ENCODE measurements around the gene GDF7. TPM values are rescaled to one million over a fixed set of nuclear protein-coding genes. Genes with fewer than 3 reads are reported as not detected.

The GDF7 gene
- polyA plus RNA-seq, 4 donors, result 3.2 to 7.8 (median 4.5) TPM

DNA sequence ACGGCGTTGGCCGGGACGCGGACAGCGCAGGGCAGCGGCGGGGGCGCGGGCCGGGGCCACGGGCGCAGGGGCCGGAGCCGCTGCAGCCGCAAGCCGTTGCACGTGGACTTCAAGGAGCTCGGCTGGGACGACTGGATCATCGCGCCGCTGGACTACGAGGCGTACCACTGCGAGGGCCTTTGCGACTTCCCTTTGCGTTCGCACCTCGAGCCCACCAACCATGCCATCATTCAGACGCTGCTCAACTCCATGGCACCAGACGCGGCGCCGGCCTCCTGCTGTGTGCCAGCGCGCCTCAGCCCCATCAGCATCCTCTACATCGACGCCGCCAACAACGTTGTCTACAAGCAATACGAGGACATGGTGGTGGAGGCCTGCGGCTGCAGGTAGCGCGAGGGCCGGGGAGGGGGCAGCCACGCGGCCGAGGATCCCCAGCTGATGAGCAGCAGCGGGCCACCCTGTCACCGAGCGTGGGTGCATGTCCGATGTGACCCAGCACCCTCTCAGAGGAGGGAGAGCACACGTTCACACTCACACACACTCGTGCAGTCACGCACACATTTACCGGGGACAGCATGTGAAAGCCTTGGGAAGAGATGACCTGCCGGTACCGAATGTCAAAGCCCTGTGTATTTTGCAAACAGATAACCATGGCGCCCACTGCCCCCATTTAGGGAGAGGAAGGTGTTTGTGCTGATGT, 4.2 kb downstream of the GDF7 start:
- DNase-seq (ENCODE audit: low read depth in 4 of 4, low spot score in 2 of 4), result no peak

DNA sequence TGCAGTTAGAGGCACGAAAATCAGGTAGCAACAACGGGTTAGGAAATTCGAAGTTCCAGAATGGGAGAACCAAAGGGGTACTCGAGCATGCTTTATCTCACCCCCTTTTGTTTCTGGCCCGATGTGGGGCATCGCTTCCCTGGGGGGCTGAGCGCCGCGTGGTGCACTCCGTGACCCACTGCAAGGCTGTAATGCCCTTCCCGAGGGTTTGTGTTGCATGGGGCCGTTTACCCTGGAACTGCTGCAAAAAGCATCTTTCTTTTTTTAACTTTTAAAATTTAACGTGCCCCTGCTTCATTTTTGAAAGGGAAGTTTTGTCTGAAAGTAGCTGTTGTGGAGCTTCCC, 4.8 kb downstream of the GDF7 start:
- DNase-seq (ENCODE audit: low read depth in 4 of 4, low spot score in 2 of 4), result no peak

DNA sequence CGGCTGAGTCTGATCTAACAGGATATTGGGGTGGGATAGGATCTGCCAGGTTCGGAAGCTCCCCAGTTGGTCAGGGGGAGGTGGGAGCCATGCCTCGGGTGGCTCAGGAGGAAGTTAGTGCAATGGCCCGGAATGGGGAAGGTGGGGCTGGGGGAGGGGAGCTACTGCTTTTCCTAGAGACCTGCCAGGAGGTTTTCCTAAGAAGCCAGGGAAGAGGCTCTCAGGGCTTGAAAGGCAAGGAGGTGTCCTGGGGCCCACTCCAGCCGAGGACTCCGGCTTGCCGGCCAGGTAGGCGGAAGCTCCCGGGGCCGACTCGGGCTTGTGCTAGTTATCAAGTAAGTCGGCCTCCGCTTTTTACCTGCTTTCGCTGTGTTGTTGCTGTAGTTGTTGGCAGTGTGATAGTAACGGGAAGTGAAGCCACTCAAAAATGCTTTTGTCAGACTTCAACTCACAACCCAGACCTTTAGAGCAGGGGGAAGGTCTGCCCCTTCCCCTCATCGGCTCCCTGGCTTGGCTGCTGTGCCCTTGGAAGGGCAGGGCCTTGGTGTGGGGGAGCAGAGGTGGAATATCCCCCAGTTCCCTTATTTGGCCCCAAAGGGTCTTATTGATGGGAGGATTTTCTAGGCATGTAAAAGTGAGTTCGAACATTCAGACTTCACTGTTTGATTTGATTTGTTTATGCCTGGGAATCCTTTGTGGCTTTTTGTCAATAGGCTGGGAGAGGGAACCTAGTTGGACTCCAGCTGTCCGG, 5.4 kb downstream of the GDF7 start:
- no peak for DNase-seq (ENCODE audit: low read depth in 4 of 4, low spot score in 2 of 4)

DNA sequence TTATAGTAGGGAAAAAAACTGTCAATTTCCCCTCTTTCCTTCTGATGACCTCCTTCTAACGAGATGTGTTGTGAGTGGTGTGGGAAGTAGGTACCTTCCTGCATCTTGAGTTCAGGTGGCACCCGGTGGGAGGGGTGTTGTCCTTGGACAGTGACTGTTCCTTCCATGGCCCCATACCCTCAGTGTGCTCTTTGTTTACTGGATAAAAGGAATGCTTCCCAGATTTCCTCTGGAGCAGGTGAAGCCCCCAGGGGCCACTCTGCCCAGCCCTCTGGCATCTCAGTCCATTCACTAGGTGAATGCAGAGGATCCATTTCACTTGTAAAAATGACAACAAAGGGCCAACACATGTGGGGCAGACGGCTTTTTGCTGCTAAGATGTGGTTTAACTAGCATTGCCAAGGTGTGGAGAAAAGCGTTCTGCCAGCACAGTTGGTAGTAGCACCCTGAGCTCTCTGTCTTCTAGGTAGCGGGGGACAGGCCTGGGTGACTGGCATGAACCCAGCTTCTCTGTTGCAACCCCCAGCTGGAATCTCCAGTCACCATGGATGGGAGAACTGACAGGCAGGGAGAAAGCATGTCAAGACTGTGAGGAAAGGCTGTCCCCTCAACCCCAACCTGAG, 6.9 kb downstream of the GDF7 start:
- DNase-seq (ENCODE audit: low read depth in 4 of 4, low spot score in 2 of 4), result no peak

DNA sequence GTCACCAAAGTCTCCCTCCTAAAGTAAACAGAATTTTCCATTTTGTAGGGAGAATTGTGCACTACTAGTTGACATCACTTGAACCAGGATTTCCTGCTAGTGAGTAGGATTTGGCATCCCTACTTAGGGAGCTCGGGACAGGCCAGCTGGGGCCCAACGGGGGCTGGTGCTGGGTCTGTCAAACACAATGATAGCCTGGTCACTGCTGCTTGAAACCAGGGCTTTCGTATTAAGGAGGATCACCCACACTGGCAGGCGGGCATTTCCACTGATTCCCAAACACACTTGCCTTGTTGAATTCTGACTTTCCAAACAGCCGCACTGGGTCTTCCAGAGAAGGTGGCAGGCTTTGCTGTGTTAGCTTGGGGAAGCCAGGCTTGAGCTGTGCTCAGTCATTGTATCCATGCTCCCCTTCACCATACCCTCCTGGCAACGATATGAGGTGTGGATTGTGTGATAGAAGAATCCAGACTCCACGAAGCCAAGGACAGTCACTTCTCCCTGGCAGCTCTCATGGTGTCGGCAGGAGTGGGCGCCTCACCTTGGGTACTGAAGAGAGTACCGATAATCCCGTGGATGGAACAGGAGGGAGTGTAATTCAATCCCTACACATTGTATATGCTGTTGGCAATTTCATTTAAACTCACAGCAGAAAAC, 7.5 kb downstream of the GDF7 start:
- no peak for DNase-seq (ENCODE audit: low read depth in 4 of 4, low spot score in 2 of 4)

DNA sequence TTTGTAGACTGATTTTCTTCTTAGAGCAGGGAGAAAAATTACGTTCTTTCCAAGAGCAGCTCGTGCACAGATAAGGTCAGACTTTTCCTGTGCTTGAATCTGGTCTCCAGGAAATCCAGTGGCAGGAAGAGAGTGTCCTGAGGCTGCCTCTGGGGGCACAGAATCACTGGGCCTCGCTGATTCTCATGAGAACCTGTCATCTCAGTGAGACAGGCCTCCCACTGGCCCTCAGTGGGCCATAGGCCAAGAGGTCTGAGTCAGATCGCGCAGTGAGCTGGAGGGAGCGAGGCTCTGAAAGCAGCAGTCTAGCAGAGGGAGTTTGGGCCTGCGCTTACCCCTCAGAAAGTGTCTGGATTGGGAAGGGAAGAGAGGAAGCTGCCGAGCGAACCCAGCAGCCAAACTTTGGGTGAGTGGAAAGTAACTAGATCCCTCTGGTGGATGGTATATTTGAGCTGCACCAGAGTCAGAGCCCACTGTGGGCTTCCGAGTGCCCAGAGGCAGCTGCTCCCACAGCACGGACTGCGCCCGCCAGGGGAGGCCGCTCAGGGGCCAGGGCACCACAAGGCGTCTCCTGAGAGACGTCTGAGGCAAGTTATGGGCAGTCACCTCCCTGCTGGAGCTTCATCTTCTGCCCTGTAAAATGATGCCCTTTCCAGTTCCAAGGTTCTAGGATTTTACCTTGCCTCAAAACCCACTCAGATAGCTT, 8.2 kb downstream of the GDF7 start:
- no peak for DNase-seq (ENCODE audit: low read depth in 4 of 4, low spot score in 2 of 4)

DNA sequence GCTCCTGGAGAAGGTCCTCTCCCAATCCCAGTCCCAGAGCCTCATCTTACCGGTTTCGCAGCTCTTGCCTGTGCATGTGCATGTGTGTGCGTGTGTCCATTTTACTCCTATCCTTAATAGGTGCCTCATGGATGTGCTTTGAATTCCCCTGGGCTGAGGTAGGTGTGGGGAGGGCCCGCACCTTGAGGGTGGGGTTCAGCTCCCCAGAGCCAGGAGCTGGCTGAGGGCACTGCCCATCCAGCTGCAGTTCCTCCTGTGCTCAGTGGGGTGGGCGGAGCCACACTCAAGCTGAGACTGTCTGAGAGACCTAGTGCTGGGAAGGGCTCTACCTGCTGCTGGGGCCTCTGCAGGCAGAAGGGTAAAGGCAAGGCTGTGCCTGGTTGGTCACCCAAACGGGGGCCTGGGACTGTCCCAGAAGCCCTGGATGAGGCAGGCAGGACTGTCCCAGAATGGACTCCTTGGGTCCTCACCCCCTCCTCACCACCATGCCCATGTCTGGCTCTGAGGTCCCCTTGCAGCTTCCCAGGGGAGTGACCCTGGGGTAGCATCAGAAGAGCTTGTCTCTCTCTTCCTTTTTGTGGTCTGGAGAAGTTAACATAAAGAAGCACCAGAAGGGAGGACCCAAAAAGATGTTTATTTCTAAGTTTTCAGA, 8.9 kb downstream of the GDF7 start:
- no peak for DNase-seq (ENCODE audit: low read depth in 4 of 4, low spot score in 2 of 4)

DNA sequence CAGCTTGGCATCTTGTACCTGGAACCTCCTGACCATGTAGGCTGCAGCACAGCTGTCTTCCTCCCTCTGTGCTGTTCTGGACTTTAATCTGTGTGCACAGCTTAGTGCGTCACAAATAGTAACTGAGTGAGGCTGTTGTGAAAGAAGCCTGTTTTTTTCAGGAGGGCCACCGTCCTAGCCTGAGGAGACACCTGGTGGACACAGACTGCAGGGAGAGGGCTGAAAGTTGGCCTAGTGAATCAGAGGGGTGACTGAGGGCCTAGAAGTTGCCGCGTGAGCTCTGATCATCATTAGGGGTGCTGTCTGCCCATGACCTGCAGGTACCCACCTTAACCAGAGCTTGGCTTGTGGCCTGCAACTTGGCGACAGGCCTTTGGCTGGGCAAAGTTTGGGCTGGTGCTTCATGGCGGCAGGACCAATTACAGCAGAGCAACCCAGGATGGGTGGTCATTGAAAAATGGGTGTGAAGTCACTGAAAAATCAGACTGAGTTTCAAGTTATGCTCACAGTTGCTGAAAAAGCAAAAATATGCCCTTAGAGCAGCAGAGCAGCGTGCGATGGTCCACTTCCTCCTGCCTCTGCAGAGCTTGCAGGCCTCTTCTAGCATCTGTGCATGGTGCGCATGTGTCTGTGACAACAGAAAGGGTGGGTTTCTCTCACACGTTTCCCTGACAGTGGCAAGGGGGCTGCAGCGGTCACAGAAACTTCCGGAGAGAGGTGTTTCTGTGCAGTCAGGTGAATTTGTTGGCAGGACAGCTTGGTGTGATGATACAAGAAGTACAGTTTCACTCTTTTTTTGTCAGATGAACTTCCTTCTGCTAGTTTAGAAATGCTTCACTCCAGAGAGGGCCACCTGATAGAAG, 9.6 kb downstream of the GDF7 start:
- DNase-seq (ENCODE audit: low read depth in 4 of 4, low spot score in 2 of 4), result no peak

DNA sequence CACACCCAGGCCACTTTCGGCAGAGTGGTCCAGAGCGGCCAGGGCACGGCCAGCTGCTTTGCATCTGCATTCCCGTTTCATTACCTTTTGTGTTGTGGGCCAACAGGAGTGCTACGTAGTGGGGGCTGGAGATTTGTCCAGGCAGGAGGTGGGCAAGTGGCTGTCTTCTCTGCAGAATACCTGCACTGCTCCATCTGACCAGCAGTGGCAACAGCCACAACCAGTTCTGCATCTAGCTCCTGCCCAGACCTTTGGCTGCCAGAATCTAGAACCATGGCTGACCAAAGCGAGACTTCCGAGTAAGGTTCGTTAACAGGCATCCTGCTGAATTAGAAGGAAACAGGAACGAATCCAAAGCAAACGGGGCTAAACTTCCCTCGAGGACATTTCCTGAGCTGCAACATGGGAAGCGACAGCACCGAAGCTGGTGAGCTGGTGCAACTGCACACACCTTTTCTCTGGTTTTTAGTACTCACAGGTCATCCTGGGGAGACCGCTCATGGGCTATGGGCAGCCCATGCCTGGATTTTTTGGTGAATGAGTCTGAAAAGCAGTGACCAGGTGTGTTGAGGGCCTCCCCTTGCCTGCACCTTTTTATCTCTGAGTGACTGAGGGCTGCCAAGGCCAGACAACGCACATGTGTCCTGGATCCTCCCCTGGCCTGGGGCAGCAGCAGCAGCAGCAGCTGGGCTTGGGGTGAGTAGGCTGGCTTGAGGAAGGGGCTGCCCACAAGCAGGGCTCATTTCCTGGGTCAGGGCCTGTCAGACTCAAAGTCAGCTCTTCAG, 10.5 kb downstream of the GDF7 start:
- DNase-seq (ENCODE audit: low read depth in 4 of 4, low spot score in 2 of 4), result no peak

DNA sequence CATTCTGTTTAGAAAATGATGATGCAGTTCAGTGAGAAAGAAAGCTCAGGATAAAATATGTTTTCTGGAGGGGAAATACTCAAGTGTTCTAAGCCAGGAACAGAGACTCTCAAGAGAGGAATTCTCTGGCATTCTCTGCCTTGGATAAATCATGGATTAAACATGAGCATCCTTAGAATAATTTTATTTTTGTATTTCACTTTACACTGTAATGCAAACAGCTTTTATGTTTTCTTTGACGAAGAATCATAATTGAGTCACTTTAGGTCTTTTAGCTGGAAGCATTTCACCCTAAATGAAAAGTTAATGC, 11.1 kb downstream of the GDF7 start:
- DNase-seq (ENCODE audit: low read depth in 4 of 4, low spot score in 2 of 4), result no peak

DNA sequence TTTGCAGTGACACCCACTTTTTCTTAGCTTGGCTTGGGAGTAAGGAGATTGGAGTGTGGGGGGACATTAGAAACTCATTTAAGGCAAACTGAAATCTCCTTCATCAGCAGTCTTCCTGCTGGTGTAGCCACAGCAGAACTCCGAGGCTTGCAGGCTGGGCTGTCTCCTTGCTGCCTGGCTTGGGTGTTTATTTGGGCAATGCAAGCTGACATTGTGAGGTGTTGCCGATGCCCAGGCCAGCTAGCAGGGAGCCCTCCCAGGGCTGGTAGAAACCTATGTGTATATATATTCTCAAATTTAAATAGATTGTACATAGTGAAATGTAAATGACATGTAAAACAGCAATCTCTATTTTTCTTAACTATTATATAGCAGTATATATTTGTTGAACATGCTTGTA, 11.8 kb downstream of the GDF7 start:
- DNase-seq (ENCODE audit: low read depth in 4 of 4, low spot score in 2 of 4), result no peak

DNA sequence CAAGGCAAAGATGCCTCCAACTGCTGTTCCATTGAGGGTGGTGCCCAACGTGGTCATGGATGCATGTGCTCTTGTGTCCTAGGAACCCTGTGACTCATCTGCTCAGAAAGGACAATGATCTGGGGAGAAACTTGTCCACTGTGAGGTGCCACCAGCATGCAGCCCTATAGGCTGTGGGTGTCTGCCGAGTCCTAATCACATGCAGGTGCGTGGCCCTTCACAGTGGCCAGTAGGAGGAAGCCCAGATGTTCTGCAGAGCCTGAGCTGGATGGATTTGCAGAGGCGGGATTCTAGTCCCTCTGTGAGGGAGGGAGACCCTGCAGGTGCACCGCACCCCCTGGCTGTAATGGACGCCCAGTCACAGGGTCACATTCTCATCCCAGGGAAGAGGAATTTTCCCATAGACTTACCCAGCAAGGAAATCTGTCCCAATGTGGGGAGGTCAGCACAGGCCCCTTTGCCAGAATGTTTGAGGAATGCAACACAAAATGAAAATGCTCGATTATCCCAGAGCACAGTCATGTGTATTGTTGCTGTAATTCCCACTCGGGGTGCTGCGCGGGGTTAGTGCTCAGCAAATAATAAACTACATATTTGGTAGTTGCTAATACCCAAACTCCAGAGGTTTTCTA, 13.9 kb downstream of the GDF7 start:
- DNase-seq (ENCODE audit: low read depth in 4 of 4, low spot score in 2 of 4), result no peak

DNA sequence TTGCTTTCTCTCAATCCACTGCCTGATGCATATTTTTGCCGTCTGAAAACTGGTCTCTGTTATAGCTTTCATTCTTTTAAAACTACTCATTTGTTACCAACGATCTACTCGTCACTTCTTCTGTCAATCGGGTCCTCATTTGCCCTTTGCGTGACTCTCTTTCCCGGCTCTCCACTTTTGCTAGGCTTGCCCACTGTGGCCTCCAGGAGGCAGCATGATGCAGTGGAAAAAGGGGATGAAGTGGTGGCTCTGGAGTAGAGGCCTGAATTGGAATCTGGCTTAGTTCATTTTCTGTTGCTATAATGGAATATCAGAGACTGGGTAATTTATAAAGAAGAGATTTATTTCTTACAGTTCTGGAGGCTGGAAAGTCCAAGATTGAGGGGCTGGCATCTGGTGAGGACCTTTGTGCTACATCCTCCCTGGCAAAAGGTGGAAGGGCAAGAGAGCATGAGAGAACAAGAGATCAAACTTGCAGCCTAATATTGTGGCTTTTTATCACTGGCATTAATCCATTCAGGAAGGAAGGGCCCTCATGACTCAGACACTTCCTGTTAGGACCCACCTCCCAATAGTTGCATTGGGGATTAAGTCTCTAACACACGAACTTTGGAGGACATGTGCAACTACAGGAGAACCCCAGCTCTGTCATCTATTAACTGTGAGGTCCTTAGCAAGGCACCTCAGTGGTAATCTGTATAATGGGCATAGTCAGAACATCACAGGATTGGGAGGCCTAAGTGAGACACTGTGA, 15.4 kb downstream of the GDF7 start:
- no peak for DNase-seq (ENCODE audit: low read depth in 4 of 4, low spot score in 2 of 4)

DNA sequence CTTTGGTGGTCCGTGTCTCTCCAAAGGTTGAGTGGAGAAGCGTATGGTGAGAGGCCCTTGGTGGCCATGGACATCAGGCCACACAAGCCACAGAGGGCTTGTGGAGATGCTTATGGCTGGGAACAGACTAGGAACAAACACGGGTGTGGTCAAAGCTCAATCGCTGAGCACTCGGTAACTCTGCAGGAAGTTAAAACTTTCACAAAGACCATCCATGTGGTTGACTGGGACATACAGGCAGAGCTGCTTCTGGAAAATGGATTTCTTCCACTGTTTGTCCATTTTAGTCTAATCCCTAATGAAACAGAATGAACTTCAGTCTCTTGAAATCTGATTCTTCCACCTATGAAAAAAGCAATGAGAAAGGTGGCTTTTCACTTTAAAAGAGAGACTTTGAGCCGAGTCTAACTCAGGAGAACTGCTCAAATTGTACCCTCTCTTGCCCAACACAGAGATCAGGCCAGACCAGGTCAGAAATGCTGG, 17.7 kb downstream of the GDF7 start:
- DNase-seq (ENCODE audit: low read depth in 4 of 4, low spot score in 2 of 4), result no peak

DNA sequence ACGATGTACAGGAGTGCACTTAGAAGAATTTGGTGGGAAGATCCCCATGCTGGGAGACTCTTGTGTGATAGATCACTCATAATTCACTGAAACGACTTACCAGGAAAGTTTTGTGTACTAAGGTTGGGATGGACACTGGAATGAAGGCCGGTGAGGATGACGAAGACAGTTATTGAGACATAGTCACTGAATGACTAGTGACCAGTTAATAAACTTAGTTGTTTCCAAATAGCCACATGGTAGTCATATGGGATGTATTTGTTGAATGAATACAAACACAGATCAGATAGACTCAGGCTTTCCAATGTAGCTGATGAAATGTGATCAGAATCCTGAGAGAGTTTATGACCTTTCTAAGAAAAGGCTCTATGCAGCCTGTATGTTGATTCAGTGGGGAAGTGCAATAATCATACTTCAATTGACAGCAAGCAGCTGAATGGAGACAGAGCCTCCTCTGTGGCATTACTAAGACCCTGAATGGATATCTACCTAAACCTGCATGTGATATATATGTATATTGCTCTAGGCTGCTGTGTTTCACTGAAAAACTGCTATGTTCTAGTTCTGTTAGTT, 20.4 kb downstream of the GDF7 start:
- no peak for DNase-seq (ENCODE audit: low read depth in 4 of 4, low spot score in 2 of 4)

DNA sequence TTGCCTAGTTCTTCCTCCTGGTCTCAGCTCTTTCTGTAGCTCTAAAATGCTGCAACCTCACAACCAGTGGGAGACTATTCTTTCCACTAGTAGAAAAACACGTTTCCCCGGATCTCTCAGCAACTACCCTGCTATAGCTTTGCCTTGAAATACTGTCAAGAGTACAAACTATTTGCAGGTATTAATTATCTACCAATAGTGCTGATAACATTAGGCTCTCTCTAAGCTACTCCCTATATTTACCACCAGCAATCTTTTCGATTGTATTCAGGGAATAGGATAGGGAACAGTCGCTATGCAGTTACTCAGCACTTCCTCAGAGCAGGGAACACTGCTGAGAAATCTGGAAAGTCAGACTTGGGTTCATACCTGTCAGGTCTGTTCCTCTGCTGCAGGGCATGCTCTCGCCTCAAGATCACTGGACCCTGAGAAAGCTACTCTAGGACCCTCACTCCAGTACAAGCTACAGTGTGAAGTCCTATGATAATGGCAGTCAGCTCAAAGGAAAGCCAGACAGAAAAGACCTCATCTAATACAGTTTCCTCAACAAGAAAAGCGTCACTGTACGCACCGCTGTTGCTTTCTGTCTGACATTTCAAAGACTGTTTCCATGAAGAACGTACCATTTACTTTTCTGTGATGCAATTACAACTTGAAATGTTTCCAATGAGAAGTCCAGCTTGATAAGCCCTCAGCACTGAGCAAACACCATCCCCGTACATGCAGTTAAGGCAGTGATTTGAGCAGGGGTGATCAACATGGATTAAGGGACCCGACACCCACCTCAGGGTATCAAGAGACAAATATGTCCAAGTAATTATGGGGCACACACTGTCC, 22.7 kb downstream of the GDF7 start:
- DNase-seq (ENCODE audit: low read depth in 4 of 4, low spot score in 2 of 4), result no peak

Data from left renal cortex interstitium (tissue), 4 donors.